Ovary (tissue), 3 donors: ENCODE data around the gene NOL9.

ENCODE experiments used
- EP300 ChIP-seq: sonication (generic); formaldehyde crosslinking; IDR thresholded peaks from one replicate; pipeline ENCODE4 v1.6.1; 2017; ENCODE audit warnings: antibody characterized with exemption
- POLR2A ChIP-seq: fragments of 450-650 bp; IDR thresholded peaks from one replicate; pipeline ENCODE4 v1.6.1; 2017; ENCODE audit warnings: antibody characterized with exemption, mild to moderate bottlenecking, moderate library complexity
- TF ChIP-seq, protein P1 (sequence below), 3 donors: fragments of 450-650 bp in 2 of 3; fragments of 200-600 bp in 1 of 3; IDR thresholded peaks; one replicate each; pipeline versions ENCODE4 v1.5.1 to v1.8.0; 2016 to 2022; ENCODE audit warnings: antibody characterized with exemption in 3 of 3, mild to moderate bottlenecking in 1 of 3
- donor health status: DM: no; HTN: no; CAD: no.

DNA sequence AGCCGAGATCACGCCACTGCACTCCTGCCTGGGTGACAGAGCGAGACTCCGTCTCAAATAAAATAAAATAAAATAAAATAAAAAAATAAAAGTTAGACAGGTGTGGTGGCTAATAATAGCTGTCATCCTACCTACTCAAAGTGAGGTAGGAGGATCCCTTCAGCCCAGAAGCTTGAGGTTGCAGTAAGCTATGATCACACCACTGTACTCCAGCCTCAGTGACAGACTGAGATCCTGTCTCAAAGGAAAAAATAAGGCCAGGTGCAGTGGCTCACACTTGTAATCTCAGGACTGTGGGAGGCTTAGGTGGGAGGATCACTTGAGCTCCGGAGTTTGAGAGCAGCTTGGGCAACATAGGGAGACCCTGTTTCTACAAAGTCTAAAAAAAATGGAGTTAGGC lies 18.0 kb downstream of the NOL9 start:
- TF ChIP-seq, protein P1, sequence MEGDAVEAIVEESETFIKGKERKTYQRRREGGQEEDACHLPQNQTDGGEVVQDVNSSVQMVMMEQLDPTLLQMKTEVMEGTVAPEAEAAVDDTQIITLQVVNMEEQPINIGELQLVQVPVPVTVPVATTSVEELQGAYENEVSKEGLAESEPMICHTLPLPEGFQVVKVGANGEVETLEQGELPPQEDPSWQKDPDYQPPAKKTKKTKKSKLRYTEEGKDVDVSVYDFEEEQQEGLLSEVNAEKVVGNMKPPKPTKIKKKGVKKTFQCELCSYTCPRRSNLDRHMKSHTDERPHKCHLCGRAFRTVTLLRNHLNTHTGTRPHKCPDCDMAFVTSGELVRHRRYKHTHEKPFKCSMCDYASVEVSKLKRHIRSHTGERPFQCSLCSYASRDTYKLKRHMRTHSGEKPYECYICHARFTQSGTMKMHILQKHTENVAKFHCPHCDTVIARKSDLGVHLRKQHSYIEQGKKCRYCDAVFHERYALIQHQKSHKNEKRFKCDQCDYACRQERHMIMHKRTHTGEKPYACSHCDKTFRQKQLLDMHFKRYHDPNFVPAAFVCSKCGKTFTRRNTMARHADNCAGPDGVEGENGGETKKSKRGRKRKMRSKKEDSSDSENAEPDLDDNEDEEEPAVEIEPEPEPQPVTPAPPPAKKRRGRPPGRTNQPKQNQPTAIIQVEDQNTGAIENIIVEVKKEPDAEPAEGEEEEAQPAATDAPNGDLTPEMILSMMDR (IDR thresholded peaks at IDR 0.05), result no peak
- no peak for TF ChIP-seq EP300
- no peak for TF ChIP-seq POLR2A
